ENCODE data around the gene OR52B6.
"Not testable (repeated sequence)": the region's sequence is repeated elsewhere in the genome, so short reads cannot be mapped to it uniquely, and the experiment has no call there.

OR52B6 gene

DNA sequence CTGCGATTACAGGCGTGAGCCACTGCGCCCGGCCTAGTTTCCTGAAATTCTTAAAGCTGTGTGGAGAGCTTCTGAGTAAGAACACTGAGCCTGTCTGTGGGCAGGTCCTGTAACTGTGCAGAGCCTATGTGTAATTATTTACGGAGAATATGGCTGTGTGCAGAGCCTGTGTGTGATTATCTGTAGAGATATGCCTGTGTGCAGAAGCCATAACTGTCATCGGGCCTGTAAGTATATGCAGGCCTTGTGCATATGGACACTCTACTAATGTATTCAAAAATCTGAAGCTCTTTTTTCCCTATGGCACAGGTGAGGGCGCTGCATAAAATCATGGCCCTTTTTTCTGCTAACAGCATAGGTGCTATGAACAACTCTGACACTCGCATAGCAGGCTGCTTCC lies at the start of gene OR52B6:
TSS of gene OR52B6 (plus strand) at position 301 of the 400 bp plus-strand sequence. CDS start at position 301, 0 bp downstream.
- no peak for DNase-seq (ENCODE audit: low read depth)

DNA sequence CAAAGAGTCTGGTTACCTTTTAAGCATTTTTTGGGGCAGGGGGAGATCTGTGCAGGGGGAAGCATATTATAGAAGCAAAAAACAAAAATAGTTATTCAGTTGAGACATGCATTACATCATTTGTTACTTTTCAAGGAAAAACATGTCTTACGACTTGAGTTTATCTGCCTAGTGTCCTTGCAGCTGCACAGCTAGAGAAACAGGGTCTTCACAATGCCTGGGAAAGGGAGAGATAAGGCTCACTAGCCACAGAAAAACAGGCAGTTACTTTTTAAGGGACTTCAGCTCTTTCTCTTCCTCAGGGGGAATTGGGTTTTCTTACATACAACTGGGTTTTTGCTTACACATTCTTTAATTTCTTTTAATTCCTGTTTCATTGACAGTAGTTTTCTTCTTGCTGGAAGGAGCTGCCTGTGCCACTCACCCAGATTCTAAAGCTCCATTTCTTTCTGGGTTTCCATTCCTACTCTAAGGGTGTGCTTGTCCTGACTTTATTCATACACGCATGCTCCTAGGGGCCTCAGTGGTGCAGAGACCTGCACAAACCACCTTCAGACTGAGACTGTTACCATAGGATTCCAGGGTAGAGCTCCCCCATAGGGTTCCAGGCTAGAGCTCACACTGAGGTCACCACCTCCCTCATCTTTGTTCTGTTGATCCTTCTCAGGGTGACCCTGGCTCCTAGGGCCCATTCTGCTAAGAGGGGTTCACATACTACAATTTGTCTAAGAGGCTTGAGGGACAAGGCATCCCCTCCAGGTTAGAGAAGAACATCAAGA lies 49.4 kb upstream of the OR52B6 start:
- DNase-seq (ENCODE audit: low read depth) = no peak

- DNase-seq (ENCODE audit: low read depth) = no peak
Measured at GRCh38 chr11:5534046-5534445, 46.6 kb upstream of the OR52B6 start.

DNA sequence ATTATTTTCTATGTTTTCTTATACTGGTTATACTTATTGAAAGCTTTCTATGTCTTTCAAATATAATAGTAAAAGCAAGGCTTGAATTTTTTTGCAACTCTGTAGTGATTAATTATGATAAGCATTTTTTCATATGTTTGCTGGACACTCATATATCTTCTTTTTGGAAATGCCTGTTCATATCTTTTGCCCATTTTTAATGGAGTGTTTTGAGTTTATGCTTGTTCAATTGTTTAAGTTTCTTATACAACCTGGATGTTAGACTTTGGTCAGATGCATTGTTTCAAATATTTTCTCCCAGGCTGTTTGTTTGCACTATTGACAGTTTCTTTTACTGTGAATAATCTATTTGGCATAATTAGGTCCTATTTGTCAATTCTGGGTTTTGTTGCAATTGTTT lies 44.2 kb upstream of the OR52B6 start:
- no peak for DNase-seq (ENCODE audit: low read depth)

GRCh38 chr11:5541427-5541826 lies 39.2 kb upstream of the OR52B6 start:
- DNase-seq (ENCODE audit: low read depth) = no peak

DNA sequence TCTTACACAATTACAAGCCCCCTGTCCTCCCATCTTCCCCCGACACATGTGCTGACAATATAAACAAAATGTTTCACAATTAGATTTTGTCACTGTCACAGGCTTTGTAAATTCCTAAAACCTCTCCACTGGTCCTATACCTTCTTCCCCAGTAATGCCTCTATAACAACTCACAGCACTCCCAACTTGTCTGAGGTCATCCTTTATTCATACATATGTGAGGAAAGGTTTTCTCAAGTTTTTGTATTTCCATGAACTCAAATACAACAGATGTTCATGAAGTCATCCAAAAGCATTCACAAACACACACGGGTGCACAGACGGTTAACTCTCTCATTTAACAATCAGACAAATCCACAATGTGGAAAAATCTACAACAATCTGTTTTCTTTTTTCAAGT lies 34.2 kb upstream of the OR52B6 start:
- DNase-seq (ENCODE audit: low read depth) = no peak

DNA sequence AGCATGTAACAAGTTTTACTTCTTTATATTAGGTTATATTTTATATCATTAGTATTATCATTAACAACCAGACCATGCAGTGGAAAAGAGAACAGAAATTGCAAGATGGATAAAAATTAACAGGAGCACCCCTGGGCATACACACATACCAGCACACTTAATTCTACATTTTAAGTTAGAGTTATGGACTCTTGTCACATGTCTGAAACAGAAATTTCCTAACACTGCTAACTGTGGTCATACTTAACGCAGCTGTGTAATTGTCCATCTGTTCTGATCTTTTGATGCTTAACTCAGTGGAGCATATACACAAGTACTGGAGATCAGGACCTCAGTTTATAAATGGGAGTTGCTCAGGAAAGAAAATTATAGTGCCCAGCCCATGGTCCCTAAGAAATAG lies 32.7 kb upstream of the OR52B6 start:
- DNase-seq (ENCODE audit: low read depth) = no peak

DNA sequence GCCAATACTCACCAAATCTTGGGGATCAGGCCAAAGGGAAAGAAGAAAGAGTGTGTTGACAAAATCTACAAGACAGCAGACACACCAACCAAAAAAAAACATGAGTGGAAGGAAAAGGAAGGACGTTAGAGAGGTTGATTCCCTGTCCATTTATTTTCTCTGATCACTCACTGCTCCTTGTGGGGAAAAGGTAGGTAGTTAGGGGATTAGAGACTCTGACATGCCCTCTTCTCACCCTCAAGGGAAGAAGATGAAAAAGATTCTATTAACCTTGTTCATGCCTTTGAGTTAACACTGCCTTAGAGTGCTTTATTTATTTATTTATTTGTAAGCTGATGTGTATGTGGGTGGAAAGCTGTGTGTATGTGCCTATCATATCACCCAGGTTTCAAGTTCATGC lies 32.2 kb upstream of the OR52B6 start, which contains the start of gene OR52H1:
TSS of gene OR52H1 (minus strand) at position 101 of the 400 bp plus-strand sequence. CDS start 3,035 bp downstream, outside the sequence.
- no peak for DNase-seq (ENCODE audit: low read depth)

DNA sequence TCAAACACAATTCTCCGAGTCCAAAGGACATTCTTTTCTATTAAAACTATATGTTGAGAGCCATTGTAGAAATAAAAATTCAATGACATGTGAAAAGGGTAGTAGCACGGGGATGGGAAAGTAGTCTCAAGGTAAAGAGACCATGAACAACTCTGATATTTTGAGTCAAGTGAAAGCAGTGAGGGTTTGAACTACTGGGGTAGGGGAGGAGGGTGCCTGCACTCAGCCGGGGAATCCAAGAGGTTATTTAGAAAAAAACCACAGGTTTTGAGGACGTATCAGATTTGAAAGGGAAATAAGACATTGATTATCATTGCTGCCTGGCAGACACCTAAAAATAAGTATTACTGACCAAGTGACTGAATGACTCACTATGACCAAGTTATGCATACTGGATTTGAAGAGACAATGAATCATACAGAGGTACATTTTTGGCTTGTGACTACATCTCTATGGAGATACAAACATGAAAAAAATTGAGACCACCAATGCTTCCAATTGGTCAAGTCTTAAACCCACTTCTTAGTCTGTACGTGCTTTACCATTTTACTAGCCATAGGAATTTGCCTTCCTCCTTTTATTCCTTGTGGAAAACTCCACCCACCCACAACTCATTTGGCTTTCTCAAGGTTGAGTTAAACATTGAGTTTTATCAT lies 30.1 kb upstream of the OR52B6 start:
- no peak for DNase-seq (ENCODE audit: low read depth)

- no peak for DNase-seq (ENCODE audit: low read depth)
Measured at GRCh38 chr11:5553343-5553742, 27.3 kb upstream of the OR52B6 start.

DNA sequence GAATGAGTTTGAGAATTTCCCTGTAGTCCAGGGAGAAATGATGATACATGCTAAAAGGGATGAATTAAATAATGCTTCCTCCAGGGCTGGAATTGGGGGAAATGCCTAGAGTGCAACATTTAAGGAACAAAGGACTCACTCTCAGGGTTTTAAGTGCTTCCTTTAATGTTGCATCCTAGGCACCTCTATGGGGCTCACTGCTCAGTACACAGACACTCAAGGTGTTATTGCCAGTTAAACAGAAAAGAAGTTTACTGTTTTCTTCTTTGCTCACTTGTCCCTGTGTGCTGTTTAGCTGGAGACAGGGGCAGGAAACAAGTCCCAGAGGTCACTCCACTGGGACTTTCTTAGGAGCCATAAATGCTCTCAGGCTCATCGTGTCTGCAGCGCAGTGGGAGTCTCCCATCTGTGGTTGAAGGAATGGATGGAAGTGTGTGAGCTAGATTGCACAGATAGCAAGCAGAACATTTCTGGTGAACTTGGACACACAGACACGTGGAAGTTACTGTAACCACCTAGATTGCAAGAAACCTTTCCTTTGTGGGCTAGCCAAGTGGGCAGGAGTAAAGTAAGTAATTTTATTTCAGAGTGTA lies 24.0 kb upstream of the OR52B6 start:
- DNase-seq (ENCODE audit: low read depth) = no peak

DNA sequence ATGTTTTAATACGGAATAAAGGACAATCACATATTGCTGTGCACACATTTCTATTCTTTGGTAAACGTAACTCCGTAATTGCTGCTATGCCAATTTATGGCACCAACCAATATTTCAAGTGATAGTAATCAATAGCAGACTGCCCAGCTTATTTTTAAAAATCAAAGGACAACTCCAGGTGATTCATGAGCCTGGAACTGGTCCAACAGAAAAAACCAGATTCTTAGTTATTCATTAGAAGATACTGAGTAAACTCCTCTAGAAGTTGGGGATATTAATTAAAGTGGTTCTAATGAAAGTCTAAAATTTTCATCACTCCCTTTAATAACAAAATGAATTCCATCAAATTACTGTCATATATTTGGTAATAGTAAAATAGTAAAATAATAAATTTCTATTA lies 22.9 kb upstream of the OR52B6 start:
- no peak for DNase-seq (ENCODE audit: low read depth)

GRCh38 chr11:5564259-5565019 lies 16.2 kb upstream of the OR52B6 start:
- DNase-seq (ENCODE audit: low read depth) = no peak

DNA sequence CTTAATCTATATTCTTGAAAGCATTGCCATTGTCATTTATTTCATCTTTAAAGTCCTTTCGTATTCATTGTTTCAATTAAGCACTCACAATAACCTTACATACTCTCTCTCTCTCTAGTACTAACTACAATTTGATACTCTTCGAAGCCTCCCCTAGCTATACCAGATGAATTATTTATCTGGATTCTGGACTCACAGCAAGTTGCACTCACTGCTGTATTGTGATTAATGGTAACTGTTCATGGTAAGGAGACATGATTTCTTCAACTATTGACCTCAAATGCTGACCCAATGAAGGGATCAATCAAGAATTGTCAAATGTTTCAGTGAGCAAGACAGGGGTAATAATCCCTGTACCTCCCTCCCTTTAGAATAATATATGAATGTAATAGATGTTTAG lies 6.0 kb upstream of the OR52B6 start:
- no peak for DNase-seq (ENCODE audit: low read depth)

DNA sequence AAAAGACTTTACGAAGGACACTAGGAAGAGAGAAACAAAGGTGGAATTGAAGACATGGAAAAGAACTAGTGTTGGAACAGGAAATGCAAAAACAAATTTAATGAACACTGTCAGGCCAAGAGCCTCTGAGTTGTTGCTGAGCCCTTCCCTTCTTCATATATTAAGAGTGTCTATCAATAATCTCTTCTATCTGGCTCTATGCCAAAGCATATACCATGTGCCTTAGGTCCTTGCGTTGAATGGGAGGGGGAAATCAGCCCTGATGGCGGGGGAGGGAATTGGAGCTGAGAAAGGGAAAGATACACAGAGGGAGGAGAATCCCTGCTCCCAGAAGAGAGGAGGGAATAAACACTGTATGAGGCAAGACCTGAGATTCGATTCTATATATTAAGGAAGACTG lies 5.5 kb upstream of the OR52B6 start:
- no peak for DNase-seq (ENCODE audit: low read depth)

DNA sequence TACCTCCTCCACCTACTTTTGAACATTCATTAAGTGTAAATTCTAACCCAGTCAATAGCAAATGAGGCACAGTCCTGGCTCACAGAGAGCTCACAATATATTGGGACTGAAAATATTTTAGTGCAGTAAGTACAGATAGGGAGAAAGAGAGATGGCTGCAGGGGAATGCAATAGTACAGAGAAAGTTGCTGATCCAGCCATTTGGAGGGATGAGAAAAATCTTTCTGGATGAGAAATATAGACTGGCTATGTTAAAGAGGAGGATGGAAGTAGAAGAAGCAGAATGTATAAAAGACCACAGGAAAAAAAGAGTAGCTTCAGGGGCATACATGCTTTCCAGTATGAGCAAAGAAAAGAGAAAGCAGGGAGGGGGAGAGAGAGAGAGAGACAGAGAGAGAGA lies 3.6 kb upstream of the OR52B6 start:
- no peak for DNase-seq (ENCODE audit: low read depth)

DNA sequence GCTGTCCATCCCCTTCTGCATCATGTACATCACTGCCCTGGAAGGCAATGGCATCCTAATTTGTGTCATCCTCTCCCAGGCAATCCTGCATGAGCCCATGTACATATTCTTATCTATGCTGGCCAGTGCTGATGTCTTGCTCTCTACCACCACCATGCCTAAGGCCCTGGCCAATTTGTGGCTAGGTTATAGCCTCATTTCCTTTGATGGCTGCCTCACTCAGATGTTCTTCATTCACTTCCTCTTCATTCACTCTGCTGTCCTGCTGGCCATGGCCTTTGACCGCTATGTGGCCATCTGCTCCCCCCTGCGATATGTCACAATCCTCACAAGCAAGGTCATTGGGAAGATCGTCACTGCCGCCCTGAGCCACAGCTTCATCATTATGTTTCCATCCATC lies 337 bp downstream of the OR52B6 start:
- DNase-seq (ENCODE audit: low read depth) = no peak

- DNase-seq (ENCODE audit: low read depth) = not testable (repeated sequence)
Measured at GRCh38 chr11:5584458-5584857, 3.8 kb downstream of the OR52B6 start.

DNA sequence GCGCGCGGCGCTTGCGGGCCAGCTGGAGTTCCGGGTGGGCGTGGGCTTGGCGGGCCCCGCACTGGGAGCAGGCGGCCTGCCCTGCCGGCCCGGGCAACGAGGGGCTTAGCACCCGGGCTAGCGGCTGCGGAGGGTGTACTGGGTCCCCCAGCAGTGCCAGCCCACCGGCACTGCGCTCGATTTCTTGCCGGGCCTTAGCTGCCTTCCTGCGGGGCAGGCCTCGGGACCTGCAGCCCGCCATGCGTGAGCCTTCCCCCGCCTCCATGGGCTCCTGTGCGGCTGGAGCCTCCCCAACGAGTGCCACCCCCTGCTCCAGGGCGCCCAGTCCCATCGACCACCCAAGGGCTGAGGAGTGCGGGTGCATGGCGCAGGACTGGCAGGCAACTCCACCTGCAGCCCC lies 9.2 kb downstream of the OR52B6 start:
- not testable (repeated sequence) for DNase-seq (ENCODE audit: low read depth)

- DNase-seq (ENCODE audit: low read depth) = no peak
Measured at GRCh38 chr11:5591613-5592012, 10.9 kb downstream of the OR52B6 start.

DNA sequence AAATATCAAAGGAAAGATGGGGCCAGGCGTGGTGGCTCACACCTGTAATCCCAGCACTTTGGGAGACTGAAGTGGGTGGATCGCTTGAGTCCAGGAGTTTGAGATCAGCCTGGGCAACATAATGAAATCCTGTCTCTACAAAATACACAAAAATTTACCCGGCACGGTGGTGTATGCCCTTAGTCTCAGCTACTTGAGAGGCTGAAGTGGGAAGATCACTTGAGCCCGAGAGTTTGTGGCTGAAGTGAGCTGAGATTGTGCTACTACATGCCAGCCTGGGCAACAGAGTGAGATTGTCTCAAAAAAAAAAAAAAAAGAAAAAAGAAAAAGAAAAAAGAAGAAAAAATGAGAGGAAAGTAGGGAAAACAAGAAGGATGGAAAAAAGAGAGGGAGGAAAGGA lies 11.9 kb downstream of the OR52B6 start:
- no peak for DNase-seq (ENCODE audit: low read depth)

DNA sequence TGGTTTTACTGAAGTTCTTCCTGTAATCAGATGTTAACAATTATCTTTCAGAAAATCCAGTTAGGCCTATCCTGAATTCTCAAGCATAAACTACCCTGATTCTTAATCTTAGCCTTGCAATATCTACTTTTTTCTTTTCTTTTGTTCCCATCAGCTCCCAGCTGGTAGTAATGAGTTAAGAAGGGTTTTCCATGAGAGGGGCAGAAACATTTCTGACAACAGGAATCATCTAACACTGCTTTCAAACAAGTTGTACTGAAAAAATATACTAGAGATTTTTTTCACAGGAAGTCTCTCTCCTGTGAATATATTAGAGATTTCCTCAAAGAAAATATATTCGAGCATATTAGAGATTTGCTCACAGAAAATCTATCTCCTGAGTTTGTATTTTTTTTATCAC lies 12.5 kb downstream of the OR52B6 start:
- no peak for DNase-seq (ENCODE audit: low read depth)

All from stimulated activated CD8-positive, alpha-beta memory T cell treated with anti-CD3 and anti-CD28 coated beads, Interleukin-15, amount 100 ng/mL, for 1 hour (primary cell).